Testis (tissue), 3 donors: ENCODE measurements around the gene JMJD8. TPM values are rescaled to one million over a fixed set of nuclear protein-coding genes. Genes with fewer than 3 reads are reported as not detected.

Experiments
- DNase-seq: peaks from one replicate; pipeline ENCODE4 v3.0.0-alpha.2; 2019
- H3K27ac ChIP-seq, 2 donors: fragments of 200-600 bp; sonication (generic); one replicate each; pipeline ENCODE4 v1.5.1; 2019
- H3K27me3 ChIP-seq: fragments of 200-600 bp; sonication (generic); one replicate; pipeline ENCODE4 v1.5.1; 2019
- H3K36me3 ChIP-seq: fragments of 200-600 bp; sonication (generic); one replicate; pipeline ENCODE4 v1.5.1; 2017; ENCODE audit warnings: low read depth; ENCODE audit errors: missing control alignments
- H3K4me1 ChIP-seq: fragments of 200-600 bp; sonication (generic); one replicate; pipeline ENCODE4 v1.5.1; 2019
- H3K4me3 ChIP-seq, 2 donors: fragments of 200-600 bp; sonication (generic); one replicate each; pipeline ENCODE4 v1.5.1; 2017 to 2019
- H3K9me3 ChIP-seq: fragments of 200-600 bp; sonication (generic); one replicate; pipeline ENCODE4 v1.5.1; 2017
- POLR2A ChIP-seq: fragments of 450-650 bp; IDR thresholded peaks from one replicate; pipeline ENCODE4 v1.6.1; 2017; ENCODE audit warnings: antibody characterized with exemption, mild to moderate bottlenecking, moderate library complexity
- WGBS, 2 donors: methylation state at CpG; one replicate each; pipeline ENCODE4 v1.1.5; 2018; 5-methylcytosine and 5-hydroxymethylcytosine counted together
- intact Hi-C: fragments of 100-400 bp; cut with DNase I; formaldehyde crosslinking; loops from one replicate; pipeline ENCODE4 v1.15.1; 2023; ENCODE audit warnings: low total_unique reads
- polyA plus RNA-seq: library from polyadenylated mRNA; stranded (reverse); fragments of 350-450 nt; fragmentation: Illumina TruSeq; extraction: RNeasy Lipid Tissue Mini Kit (QIAGEN cat#74804); gene quantifications from one replicate; pipeline ENCODE4 v1.2.3, GENCODE V29; 2014; ENCODE audit warnings: low read depth, low replicate concordance; ENCODE audit not compliant: insufficient read depth
- total RNA-seq, 2 donors: library from RNA; depleted of rRNA; stranded (reverse); fragments of >200 nt; gene quantifications; one replicate each; pipeline ENCODE4 v1.2.3, GENCODE V29; 2016
- TF ChIP-seq, protein P1 (sequence below), 3 experiments: fragments of 450-650 bp in 2 of 3; fragments of 200-600 bp in 1 of 3; sonication (generic) in 1 of 3; IDR thresholded peaks; one replicate each; pipeline ENCODE4 v1.5.1; 2016 to 2019; ENCODE audit warnings: antibody characterized with exemption in 3 of 3, mild to moderate bottlenecking in 2 of 3, moderate library complexity in 1 of 3

JMJD8 gene
- total and polyA plus RNA-seq, 3 donors from 2014 or later: 84.2 to 101 (median 95.5) TPM

DNA sequence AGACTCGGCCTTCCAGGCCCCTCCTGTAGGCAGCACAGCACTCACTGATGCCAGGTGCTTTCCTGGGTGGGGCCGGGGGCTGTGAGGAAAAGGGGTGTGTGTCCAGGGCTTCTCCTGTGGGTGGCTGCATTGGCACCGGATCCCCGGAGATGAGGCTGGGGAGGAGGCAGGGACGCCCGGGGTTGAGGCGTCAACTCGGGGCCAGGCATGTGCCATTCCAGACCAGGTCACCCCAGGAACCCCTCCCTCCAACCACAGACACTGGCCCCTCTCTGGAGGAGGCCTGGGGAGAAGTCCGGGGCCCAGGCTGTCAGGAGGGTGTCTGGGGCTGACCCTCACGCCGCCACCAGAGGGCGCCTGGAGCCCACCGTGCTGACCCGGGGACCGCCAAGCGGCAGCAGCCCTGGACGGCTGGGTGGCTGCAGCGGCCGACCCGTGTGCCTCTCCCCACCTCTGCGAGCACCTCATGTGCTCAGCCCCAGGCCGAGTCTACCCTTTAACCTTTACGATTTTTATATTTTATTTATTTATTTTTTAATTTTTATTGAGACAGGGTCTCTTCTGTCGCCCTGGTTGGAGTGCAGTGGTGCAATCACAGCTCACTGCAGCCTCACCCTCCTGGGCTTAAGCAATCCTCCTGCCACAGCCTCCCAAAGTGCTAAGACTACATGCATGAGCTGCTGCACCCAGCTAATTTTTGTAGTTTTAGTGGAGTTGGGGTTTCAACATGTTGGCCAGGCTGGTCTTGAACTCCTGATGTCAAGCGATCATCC is 27.6 kb upstream of the JMJD8 start:
- Histone ChIP-seq H3K27me3 (no peaks in the 10 kb centered on the region), H3K36me3 (no peaks in the 10 kb centered on the region), H3K9me3 (no peaks in the 10 kb centered on the region), H3K27ac (no peak overlapping the region), H3K4me3 (no peak overlapping the region), H3K4me1 (peaks cover 22% of the 10 kb centered on the region)
- DNase-seq: peak; percentile 72
- intact Hi-C loops: no loop called here
- TF ChIP-seq, protein P1, sequence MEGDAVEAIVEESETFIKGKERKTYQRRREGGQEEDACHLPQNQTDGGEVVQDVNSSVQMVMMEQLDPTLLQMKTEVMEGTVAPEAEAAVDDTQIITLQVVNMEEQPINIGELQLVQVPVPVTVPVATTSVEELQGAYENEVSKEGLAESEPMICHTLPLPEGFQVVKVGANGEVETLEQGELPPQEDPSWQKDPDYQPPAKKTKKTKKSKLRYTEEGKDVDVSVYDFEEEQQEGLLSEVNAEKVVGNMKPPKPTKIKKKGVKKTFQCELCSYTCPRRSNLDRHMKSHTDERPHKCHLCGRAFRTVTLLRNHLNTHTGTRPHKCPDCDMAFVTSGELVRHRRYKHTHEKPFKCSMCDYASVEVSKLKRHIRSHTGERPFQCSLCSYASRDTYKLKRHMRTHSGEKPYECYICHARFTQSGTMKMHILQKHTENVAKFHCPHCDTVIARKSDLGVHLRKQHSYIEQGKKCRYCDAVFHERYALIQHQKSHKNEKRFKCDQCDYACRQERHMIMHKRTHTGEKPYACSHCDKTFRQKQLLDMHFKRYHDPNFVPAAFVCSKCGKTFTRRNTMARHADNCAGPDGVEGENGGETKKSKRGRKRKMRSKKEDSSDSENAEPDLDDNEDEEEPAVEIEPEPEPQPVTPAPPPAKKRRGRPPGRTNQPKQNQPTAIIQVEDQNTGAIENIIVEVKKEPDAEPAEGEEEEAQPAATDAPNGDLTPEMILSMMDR (IDR thresholded peaks at IDR 0.05): peak; percentile 57 to 89 (median 82)
- TF ChIP-seq POLR2A: no peak
- WGBS, 2 donors: 23 to 33% methylated on average over 18 to 25 of the region's 25 CpGs

DNA sequence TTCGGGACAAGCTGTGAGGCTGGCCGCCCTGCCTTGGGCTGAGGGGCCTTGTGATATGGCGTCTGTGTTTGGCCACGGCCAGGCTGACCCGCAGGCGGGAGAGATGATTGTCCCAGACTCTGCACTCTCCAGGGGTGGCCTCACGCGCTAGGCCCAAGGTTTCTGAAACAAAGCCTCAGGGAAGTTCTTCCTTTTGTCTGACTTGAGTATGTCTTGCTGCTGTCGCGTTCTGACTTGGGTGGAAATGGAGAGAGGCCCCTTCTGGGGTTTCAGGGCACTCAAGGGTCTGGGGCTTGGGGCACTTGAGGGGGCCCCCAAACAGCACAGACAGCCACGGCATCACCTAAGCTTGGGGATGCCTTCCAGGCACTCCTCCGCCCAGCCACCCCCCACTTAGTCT is 26.9 kb upstream of the JMJD8 start:
- TF ChIP-seq, protein P1 (IDR thresholded peaks at IDR 0.05): no peak
- TF ChIP-seq POLR2A: no peak
- H3K4me3 ChIP-seq: no peak overlapping the region
- no peak for DNase-seq
- intact Hi-C loops: no loop called here
- H3K9me3 ChIP-seq: no peaks in the 10 kb centered on the region
- no peaks in the 10 kb centered on the region for H3K27me3 ChIP-seq
- no peak overlapping the region for H3K27ac ChIP-seq
- WGBS, 2 donors: 76 to 81% methylated on average over 4 to 12 of the region's 12 CpGs
- no peaks in the 10 kb centered on the region for H3K36me3 ChIP-seq
- peaks cover 15% of the 10 kb centered on the region for H3K4me1 ChIP-seq

DNA sequence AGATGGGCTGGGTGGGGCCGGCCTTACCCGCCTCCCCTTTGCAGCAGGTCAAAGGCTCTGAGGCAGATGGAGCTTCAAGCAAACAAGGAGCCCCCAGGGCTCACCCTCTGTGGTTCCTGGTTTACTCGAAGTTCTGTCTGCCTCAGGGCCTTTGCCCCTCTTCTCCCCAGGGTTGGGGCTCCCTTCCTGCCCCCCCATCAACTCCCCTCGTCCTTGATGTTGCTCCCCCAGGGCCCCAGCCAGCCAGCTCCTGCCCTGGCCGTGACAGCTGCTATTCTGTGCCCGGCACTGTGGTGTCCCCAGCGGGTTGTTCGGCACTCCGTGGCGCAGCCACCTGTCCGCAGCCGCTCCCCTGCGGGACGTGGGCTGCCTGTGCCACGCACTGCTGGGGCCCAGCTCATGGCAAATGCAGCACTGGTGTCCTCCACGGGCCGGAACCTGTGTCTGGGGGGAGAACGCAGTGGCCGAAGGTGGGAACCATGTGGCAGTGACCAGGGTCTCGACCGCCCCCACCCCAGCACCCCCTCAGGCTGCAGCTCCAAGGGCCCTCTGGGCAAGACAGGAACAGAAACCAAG is 26.5 kb upstream of the JMJD8 start:
- Histone ChIP-seq H3K9me3 (no peaks in the 10 kb centered on the region), H3K36me3 (no peaks in the 10 kb centered on the region), H3K4me1 (peaks cover 12% of the 10 kb centered on the region), H3K27ac (no peak overlapping the region), H3K27me3 (no peaks in the 10 kb centered on the region), H3K4me3 (no peak overlapping the region)
- no peak for TF ChIP-seq POLR2A
- TF ChIP-seq, protein P1 (IDR thresholded peaks at IDR 0.05): no peak
- intact Hi-C loops: no loop called here
- 48 to 70% methylated on average over 3 to 21 of the region's 21 CpGs for WGBS, 2 donors
- DNase-seq: no peak

DNA sequence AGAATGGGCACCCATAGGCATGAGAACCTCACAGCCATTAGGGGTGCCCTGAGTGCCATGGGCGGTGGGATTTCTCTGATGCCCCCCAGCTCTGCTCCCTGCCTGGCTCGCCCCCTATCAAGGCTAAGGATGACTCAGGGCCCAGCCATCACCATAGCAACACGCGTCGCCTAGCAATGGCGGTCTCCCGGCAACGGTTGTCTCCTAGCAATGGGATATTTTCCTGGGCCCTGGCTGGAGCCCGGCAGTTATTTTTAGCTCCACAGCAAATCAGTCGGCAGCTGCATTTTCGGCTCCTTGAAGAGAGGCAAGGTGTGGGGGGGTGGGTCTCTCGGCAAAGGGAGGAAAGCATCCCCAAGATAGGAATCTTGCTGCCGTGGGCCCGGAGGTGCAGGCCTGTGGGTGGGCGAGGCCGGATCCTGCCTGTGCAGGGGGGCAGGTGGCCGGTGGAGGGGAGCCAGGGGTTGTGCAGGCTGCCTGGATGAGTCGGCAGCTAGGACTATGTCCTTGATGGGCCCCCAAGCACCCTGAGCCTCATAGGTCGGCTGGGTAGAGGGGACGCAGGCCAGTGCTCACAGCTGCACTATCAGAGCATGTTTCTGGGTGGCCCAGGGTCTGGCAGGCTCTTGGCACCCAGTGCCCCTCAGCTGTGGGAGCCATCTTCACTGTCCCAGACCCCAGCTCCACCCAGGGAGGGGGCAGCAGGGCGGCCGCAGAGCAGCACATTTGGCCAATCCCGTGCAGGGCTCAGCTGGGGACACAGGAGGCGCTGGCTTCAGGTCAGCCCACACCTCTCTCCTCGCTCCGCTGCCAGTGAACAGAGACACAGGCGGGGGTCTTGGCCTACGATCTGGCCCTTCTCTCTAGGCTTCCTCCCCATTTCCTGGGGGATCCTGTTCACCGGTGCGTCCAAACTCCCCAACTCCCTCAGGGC is 25.7 kb upstream of the JMJD8 start:
- 23 to 27% methylated on average over 14 to 30 of the region's 30 CpGs for WGBS, 2 donors
- no peaks in the 10 kb centered on the region for H3K27me3 ChIP-seq
- DNase-seq: peak; percentile 71
- intact Hi-C loops: no loop called here
- no peaks in the 10 kb centered on the region for H3K9me3 ChIP-seq
- no peaks in the 10 kb centered on the region for H3K36me3 ChIP-seq
- peaks cover 12% of the 10 kb centered on the region for H3K4me1 ChIP-seq
- no peak overlapping the region for H3K27ac ChIP-seq
- H3K4me3 ChIP-seq: no peak overlapping the region
- TF ChIP-seq POLR2A: no peak
- TF ChIP-seq, protein P1 (IDR thresholded peaks at IDR 0.05): no peak
